ENCODE measurements around the gene PLGRKT. TPM values are rescaled to one million over a fixed set of nuclear protein-coding genes. Genes with fewer than 3 reads are reported as not detected.

PLGRKT gene
- total RNA-seq, 1 donor from 2014 or later: 28.5 TPM

DNA sequence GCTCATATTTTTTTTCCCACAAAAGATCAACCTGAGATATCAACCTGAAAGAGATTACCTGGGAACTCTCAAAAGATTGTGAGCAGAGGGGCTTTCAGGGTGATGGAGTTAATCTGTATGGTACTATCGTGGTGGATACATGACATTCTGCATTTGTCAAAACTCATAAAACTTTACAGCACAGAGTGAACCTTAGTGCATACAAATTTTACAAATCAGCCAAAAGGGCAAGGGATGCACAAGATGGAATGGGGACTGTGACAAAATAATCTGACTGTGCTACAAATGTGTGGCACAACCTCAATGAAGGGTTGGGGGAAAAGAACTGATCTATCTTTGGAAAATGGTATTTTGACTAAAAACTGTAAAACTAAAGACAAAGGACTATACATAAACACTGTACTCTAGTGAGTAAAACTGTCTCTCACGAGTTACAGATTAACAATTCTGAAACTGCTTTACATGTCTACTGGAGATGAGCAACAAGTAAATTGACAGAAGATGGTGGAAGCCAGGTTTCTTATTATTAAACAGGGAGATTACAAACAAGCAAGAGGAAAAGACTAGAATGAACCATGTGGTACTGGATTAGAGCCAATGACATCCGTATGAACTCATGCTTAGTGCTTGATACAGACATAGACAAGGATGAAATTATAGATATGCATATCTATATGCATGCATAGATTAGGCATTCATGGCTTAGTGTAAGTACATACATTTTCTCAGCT is 73.3 kb downstream of the PLGRKT start:
- Histone ChIP-seq H3K4me3 (ENCODE audit: low read depth, low read length) (no peak overlapping the region), H3K27me3 (ENCODE audit: control insufficient read depth, insufficient read depth, low read length) (no peaks in the 10 kb centered on the region), H3K36me3 (ENCODE audit: control insufficient read depth, insufficient read depth, low read length) (no peaks in the 10 kb centered on the region)
- no peak for DNase-seq (ENCODE audit: low read depth)
- TF ChIP-seq, protein P1, sequence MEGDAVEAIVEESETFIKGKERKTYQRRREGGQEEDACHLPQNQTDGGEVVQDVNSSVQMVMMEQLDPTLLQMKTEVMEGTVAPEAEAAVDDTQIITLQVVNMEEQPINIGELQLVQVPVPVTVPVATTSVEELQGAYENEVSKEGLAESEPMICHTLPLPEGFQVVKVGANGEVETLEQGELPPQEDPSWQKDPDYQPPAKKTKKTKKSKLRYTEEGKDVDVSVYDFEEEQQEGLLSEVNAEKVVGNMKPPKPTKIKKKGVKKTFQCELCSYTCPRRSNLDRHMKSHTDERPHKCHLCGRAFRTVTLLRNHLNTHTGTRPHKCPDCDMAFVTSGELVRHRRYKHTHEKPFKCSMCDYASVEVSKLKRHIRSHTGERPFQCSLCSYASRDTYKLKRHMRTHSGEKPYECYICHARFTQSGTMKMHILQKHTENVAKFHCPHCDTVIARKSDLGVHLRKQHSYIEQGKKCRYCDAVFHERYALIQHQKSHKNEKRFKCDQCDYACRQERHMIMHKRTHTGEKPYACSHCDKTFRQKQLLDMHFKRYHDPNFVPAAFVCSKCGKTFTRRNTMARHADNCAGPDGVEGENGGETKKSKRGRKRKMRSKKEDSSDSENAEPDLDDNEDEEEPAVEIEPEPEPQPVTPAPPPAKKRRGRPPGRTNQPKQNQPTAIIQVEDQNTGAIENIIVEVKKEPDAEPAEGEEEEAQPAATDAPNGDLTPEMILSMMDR (IDR thresholded peaks at IDR 0.05; ENCODE audit: insufficient read depth, low read length, poor library complexity, severe bottlenecking): no peak

DNA sequence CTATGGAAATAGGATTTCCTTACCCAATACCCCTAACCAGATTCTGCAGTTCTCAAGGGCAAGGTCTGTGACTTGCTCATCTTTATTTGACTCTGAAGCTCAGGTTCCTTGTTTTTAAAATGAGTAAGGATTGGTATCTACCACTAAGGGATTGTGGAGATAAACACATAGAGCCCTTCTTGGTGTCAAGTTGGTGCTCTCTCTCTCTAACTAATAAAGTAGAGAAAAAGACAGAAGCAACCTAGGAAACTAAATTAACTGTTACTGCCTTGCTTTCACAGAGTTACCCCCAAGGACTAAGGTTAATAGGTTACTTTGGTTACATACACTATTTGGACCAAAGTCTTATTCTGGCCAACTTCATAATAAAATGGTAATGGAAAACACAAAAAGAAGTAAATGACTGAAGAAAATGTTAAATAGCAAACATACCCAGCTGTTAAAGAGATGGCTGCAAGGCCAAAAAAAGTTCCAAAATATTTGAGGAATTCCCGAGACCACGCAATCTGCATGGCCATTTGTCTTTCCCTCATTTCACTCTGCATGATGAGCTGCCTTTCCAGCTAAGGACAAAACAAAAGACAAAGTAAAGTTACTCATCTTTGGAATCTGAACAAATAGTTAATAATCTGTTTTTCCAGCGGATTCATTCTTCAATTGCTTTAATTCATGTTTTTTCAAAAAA is 76.3 kb downstream of the PLGRKT start:
- TF ChIP-seq, protein P1 (IDR thresholded peaks at IDR 0.05; ENCODE audit: insufficient read depth, low read length, poor library complexity, severe bottlenecking): no peak
- DNase-seq (ENCODE audit: low read depth): no peak
- Histone ChIP-seq H3K4me3 (ENCODE audit: low read depth, low read length) (no peak overlapping the region), H3K27me3 (ENCODE audit: control insufficient read depth, insufficient read depth, low read length) (no peaks in the 10 kb centered on the region), H3K36me3 (ENCODE audit: control insufficient read depth, insufficient read depth, low read length) (no peaks in the 10 kb centered on the region)

DNA sequence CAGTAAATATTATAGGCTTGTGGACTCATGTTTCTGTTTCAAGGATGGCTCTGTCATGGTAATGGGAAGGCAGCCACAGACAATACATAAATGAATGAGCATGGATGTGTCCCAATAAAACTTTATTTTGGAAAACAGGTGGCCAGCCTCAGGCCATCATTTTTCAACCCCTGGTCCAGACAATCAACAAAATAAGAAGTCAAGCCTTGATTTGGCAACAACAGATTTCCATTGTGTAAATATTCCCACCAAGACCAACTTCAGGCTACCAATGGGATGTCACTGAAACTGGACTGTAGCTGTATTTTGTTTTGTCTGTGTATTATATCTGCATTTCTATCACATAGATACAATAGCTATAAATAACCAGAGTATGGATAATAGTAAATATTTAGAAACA is 77.4 kb downstream of the PLGRKT start:
- no peaks in the 10 kb centered on the region for H3K27me3 ChIP-seq (ENCODE audit: control insufficient read depth, insufficient read depth, low read length)
- H3K4me3 ChIP-seq (ENCODE audit: low read depth, low read length): no peak overlapping the region
- no peaks in the 10 kb centered on the region for H3K36me3 ChIP-seq (ENCODE audit: control insufficient read depth, insufficient read depth, low read length)
- TF ChIP-seq, protein P1 (IDR thresholded peaks at IDR 0.05; ENCODE audit: insufficient read depth, low read length, poor library complexity, severe bottlenecking): no peak
- DNase-seq (ENCODE audit: low read depth): no peak

DNA sequence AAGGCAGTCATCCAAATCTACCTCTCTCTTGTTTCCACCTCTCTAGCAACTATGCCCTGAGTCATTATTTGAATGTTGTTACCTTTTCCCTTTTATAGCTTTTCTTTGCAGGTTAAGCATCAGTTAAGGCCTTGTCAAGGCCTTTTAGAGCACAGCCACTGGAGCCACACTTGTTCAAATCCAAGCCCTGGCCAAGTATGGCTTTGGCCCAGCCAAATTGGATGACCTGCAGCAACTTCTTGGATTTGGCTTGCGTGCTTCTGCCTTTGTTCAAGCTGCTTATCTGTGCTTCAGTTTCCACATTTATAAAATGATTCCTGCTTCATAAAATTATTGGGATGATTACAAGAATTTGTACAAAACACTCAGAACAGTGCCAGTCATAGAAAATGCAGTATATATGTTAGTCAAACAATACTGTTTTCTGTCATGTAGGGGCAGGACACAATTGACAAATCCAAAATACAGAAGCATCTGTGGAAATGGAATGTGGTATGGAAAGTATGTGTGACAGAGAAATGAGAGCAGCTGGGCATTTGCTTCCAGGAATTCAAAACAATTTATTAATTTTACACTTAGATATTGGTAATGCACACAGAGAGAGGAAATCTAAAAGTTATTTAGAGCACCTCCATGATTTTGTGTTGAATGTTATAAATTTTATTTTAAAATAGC is 80.2 kb downstream of the PLGRKT start:
- no peaks in the 10 kb centered on the region for H3K36me3 ChIP-seq (ENCODE audit: control insufficient read depth, insufficient read depth, low read length)

DNA sequence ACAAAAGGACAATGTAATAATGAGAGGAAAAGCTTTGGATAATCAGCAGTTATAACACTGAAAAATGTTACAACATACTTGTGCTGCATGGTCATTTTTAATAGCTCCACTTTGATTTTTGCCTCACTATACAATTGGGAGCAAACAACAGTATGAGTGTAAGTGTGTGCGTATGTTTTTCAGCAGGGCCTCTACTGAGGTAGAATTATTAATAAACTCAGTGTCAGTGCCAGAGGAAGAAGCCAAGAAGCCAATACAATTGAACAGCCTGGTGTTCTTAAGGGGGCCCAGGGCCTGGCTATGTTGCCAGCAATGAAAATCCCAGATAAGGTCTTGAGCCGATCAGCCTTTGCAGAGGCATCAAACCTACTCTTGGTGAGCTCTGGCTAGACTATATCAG is 81.9 kb downstream of the PLGRKT start:
- H3K36me3 ChIP-seq (ENCODE audit: control insufficient read depth, insufficient read depth, low read length): no peaks in the 10 kb centered on the region
- H3K4me3 ChIP-seq (ENCODE audit: low read depth, low read length): no peak overlapping the region
- H3K27me3 ChIP-seq (ENCODE audit: control insufficient read depth, insufficient read depth, low read length): no peaks in the 10 kb centered on the region
- DNase-seq (ENCODE audit: low read depth): no peak
- TF ChIP-seq, protein P1 (IDR thresholded peaks at IDR 0.05; ENCODE audit: insufficient read depth, low read length, poor library complexity, severe bottlenecking): no peak

More for the DNA sequence above, 80.2 kb downstream of the PLGRKT start:
- H3K4me3 ChIP-seq (ENCODE audit: low read depth, low read length): no peak overlapping the region
- TF ChIP-seq, protein P1 (IDR thresholded peaks at IDR 0.05; ENCODE audit: insufficient read depth, low read length, poor library complexity, severe bottlenecking): no peak
- H3K27me3 ChIP-seq (ENCODE audit: control insufficient read depth, insufficient read depth, low read length): no peaks in the 10 kb centered on the region
- DNase-seq (ENCODE audit: low read depth): no peak
